Aorta (tissue), 5 donors: Measurements from ENCODE around the gene L3MBTL1. TPM values are rescaled to one million over a fixed set of nuclear protein-coding genes. Genes with fewer than 3 reads are reported as not detected.

Experiments used
- ATAC-seq: fragments of 200-7000 bp; cut with Tn5 transposase; one replicate; pipeline ENCODE4 v1.9.1; 2022; ENCODE audit warnings: moderate library complexity; ENCODE audit not compliant: low FRiP score
- DNase-seq, 2 donors: peaks; one replicate each; pipeline ENCODE4 v3.0.0-alpha.2; 2020
- H3K27ac ChIP-seq, 2 donors: one replicate each; pipeline ENCODE4 v1.5.1; 2013; ENCODE audit warnings: low read length in 2 of 2, mild to moderate bottlenecking in 2 of 2, moderate library complexity in 2 of 2, control low read depth in 1 of 2, inconsistent platforms in 1 of 2, low read depth in 1 of 2
- H3K27me3 ChIP-seq, 2 donors: one replicate each; pipeline ENCODE4 v1.6.1; 2013; ENCODE audit warnings: control low read depth in 1 of 2, low read length in 1 of 2, mild to moderate bottlenecking in 1 of 2, moderate library complexity in 1 of 2; ENCODE audit not compliant: insufficient read depth in 2 of 2, control insufficient read depth in 1 of 2
- H3K36me3 ChIP-seq, 2 donors: one replicate each; pipeline ENCODE4 v1.6.1; 2013; ENCODE audit warnings: control low read depth in 1 of 2, low read length in 1 of 2, mild to moderate bottlenecking in 1 of 2; ENCODE audit not compliant: insufficient read depth in 2 of 2, control insufficient read depth in 1 of 2
- H3K4me1 ChIP-seq, 2 donors: one replicate each; pipeline ENCODE4 v1.6.1; 2013; ENCODE audit warnings: low read length in 2 of 2, control low read depth in 1 of 2, mild to moderate bottlenecking in 1 of 2, moderate library complexity in 1 of 2; ENCODE audit not compliant: insufficient read depth in 2 of 2, control insufficient read depth in 1 of 2
- H3K4me3 ChIP-seq, 2 donors: one replicate each; pipeline ENCODE4 v1.5.1; 2013; ENCODE audit warnings: low read length in 2 of 2, control low read depth in 1 of 2, mild to moderate bottlenecking in 1 of 2
- H3K9me3 ChIP-seq: one replicate; pipeline ENCODE4 v1.6.1; 2013; ENCODE audit warnings: mild to moderate bottlenecking, low read length; ENCODE audit not compliant: control insufficient read depth
- WGBS, 2 donors: extraction: QIAGEN DNeasy Blood & Tissue Kit; methylation state at CpG; one replicate each; pipeline ENCODE4 v1.1.7; 2013; 5-methylcytosine and 5-hydroxymethylcytosine counted together
- intact Hi-C, 2 donors: fragments of 100-400 bp; cut with DNase I; formaldehyde crosslinking; loops; one replicate each; pipeline versions ENCODE4 v1.14.2 to v1.15.0; 2022
- polyA plus RNA-seq, 2 donors: library from polyadenylated mRNA; stranded (reverse); fragments of 200-250 nt; gene quantifications; one replicate each; pipeline ENCODE4 v1.2.3, GENCODE V29; 2013
- total RNA-seq, 2 donors: library from RNA; stranded (reverse); fragmentation: NEBNext Ultra II Directional; extraction: Animal tissue kit (Norgen Biotek cat#: 25700); gene quantifications; one replicate each; pipeline ENCODE4 v1.2.1, GENCODE V29; 2021
- donor health status: healthy with polysubstance abuse.
- donor health status: Bipolar disorder and iron deficiency.
- donor health status: DM: no; HTN: no; CAD: no.
- donor health status: DM: no; HTN: no; CAD: no.
- donor health status: DM: yes; HTN: yes; CAD: no.

Gene L3MBTL1
- total and polyA plus RNA-seq, 4 donors = 2.9 to 24.3 (median 12.9) TPM

DNA sequence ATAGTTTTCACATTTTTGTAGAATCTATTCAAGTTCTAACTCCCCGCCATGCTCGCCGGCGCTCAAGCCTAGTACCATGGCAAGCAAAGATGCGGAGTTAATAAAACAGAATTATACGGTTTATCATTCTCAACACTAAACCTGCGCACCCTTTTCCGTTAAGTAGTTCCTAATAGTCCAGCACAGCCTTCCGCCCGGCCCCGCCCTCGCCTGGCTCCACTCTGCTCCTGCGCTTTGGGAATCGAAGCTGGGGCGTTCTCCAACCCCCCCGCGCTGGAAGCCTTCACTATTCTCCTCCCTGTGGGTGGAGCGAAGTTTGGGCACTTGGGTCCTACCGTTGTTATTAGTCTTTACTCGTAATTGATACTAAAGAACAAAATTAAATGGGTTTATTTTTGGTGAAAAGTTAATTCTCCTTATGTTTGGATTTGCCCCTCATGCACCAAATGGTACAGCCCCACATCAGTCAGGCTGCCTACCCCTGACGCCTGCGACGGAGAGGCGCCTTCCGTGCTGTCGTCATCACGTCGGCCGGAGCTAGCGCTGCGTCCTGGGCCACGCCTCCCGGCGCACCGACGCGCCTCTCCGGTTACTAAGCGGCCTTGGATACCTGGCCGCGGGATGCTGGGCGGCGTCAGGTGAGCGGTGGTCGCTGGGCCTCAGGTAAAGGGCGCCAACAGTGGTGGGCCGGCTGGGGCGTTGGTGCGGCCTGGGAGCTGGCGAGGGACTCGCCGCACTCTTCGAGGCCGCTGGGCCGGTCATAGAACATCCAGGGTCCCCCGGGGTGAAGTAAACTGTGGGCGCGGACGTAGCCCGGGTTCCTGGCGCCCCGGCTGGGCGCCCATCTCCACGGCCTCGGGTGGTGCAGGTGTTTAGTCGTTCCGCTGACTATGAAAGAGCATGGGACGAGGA is 83.2 kb downstream of the L3MBTL1 start, which contains the start of gene IFT52:
TSS of gene IFT52 (plus strand) at position 546 of the 912 bp plus-strand sequence. CDS start 3,762 bp downstream, outside the sequence.
- peak; percentile 99 for ATAC-seq
- peak within 1 kb of the TSS in 1 of 2 donors; percentile 29 for H3K27ac ChIP-seq
- peak; percentile 95 to 97 for DNase-seq
- H3K27me3 ChIP-seq = no peaks in the 10 kb centered on the region
- H3K36me3 ChIP-seq = no peaks in the 10 kb centered on the region
- peak within 1 kb of the TSS; percentile 59 to 81 for H3K4me3 ChIP-seq
- WGBS, 2 donors = 0 to 1% methylated on average over 68 of the region's 68 CpGs
- intact Hi-C loops = loop anchor here (2.0 to 10.0 kb wide), 3 partner anchors 52 to 614 kb away; partner anchors contain the start of gene SRSF6 (in 1 of the 2)
- no peaks in the 10 kb centered on the region for H3K4me1 ChIP-seq
- H3K9me3 ChIP-seq = no peaks in the 10 kb centered on the region

Other genes starting within 250 kb of the L3MBTL1 start
- 100 to 1,000 TPM in 1 of 2 donors, 10 to 100 TPM in 1; 92.2 to 135 TPM for gene SRSF6, start 49.8 kb upstream of the L3MBTL1 start, total RNA-seq
- 10 to 100 TPM; 26.7 to 90.4 TPM for gene SRSF6, start 49.8 kb upstream of the L3MBTL1 start, polyA plus RNA-seq
- gene SGK2, start 51.3 kb downstream of the L3MBTL1 start, total RNA-seq = 1 to 10 TPM; 2.7 to 3.4 TPM
- 1 to 10 TPM; 2.7 to 5.0 TPM for gene SGK2, start 51.3 kb downstream of the L3MBTL1 start, polyA plus RNA-seq
- 10 to 100 TPM; 24.9 to 38.5 TPM for gene IFT52, start 83.2 kb downstream of the L3MBTL1 start, total RNA-seq
- gene IFT52, start 83.2 kb downstream of the L3MBTL1 start, polyA plus RNA-seq = 10 to 100 TPM; 20.5 to 32.3 TPM
- under 1 TPM; 0.84 to 0.94 TPM for gene MYBL2, start 159.4 kb downstream of the L3MBTL1 start, total RNA-seq
- gene MYBL2, start 159.4 kb downstream of the L3MBTL1 start, polyA plus RNA-seq = 1 to 10 TPM in 1 of 2 donors, under 1 TPM in 1; 0.20 to 1.3 TPM
- gene GTSF1L, start 219.3 kb downstream of the L3MBTL1 start, total RNA-seq = not detected
- gene GTSF1L, start 219.3 kb downstream of the L3MBTL1 start, polyA plus RNA-seq = not detected